GM19395 (cell line): ENCODE results near the gene AREL1.

Experiments used
- ATAC-seq: cut with Tn5 transposase; IDR thresholded peaks from one replicate; pipeline ENCODE4 v1.9.1; 2021; ENCODE audit warnings: mild to moderate bottlenecking, moderate library complexity; ENCODE audit not compliant: unreplicated experiment

AREL1 gene

GRCh38 chr14:74697976-74698375, 14.9 kb downstream of the AREL1 start:
- ATAC-seq: no peak

GRCh38 chr14:74697543-74697942, 15.3 kb downstream of the AREL1 start:
- ATAC-seq: no peak

GRCh38 chr14:74697011-74697410, 15.9 kb downstream of the AREL1 start:
- ATAC-seq: no peak

- ATAC-seq: no peak
These were observed 17.5 kb downstream of the AREL1 start for GRCh38 chr14:74695406-74695805.

GRCh38 chr14:74693191-74693590, 19.7 kb downstream of the AREL1 start:
- ATAC-seq: no peak

- ATAC-seq: no peak
These were observed 21.4 kb downstream of the AREL1 start for GRCh38 chr14:74691456-74691855.

- ATAC-seq: no peak
These were observed 26.8 kb downstream of the AREL1 start for GRCh38 chr14:74685921-74686678.

- ATAC-seq: no peak
These were observed 27.8 kb downstream of the AREL1 start for GRCh38 chr14:74685056-74685455.

GRCh38 chr14:74684434-74684833, 28.4 kb downstream of the AREL1 start:
- no peak for ATAC-seq

GRCh38 chr14:74683406-74683805, 29.5 kb downstream of the AREL1 start:
- no peak for ATAC-seq

GRCh38 chr14:74682169-74682952, 30.5 kb downstream of the AREL1 start:
- ATAC-seq: no peak

GRCh38 chr14:74675219-74675618, 37.7 kb downstream of the AREL1 start:
- ATAC-seq: no peak

GRCh38 chr14:74673768-74674167, 39.1 kb downstream of the AREL1 start:
- ATAC-seq: no peak

GRCh38 chr14:74671789-74672188, 41.1 kb downstream of the AREL1 start:
- ATAC-seq: no peak

GRCh38 chr14:74670726-74671411, 42.0 kb downstream of the AREL1 start:
- ATAC-seq: no peak

GRCh38 chr14:74669846-74670245, 43.0 kb downstream of the AREL1 start:
- ATAC-seq: no peak

GRCh38 chr14:74669256-74669655, 43.6 kb downstream of the AREL1 start:
- no peak for ATAC-seq

GRCh38 chr14:74667758-74668157, 45.1 kb downstream of the AREL1 start:
- ATAC-seq: no peak

GRCh38 chr14:74664717-74665116, 48.2 kb downstream of the AREL1 start:
- ATAC-seq: no peak

GRCh38 chr14:74663884-74664283, 49.0 kb downstream of the AREL1 start:
- no peak for ATAC-seq

- no peak for ATAC-seq
These were observed 51.0 kb downstream of the AREL1 start for GRCh38 chr14:74661726-74662450.
